HepG2 (cell line): Measurements from ENCODE around the gene FKBP5. TPM values are rescaled to one million over a fixed set of nuclear protein-coding genes. Genes with fewer than 3 reads are reported as not detected.

Source experiments
- ATAC-seq: fragments of 200-7000 bp; cut with Tn5 transposase; 3 replicates; pipeline ENCODE4 v1.9.1; 2020; ENCODE audit warnings: mild to moderate bottlenecking, moderate library complexity
- BruUV-seq: library from RNA; stranded (reverse); fragments of 400-500 nt; replicated peaks from 2 replicates; lab custom pipeline; 2021; lab: Mats Ljungman, UMichigan
- CTCF ChIA-PET: fragments of 300-600 bp; formaldehyde crosslinking; extraction: SDS; loops from one replicate; lab custom pipeline; 2021; ENCODE audit warnings: low total read pairs, inconsistent platforms, low intra/inter-chr PET ratio; lab: Yijun Ruan, JAX
- POLR2A ChIA-PET: fragments of 350-600 bp; sonication (Branson Sonifier 250); formaldehyde crosslinking; loops from one replicate; lab custom pipeline; 2020; ENCODE audit warnings: antibody characterized with exemption, inconsistent platforms; lab: Yijun Ruan, JAX
- DNase-seq: peaks from one replicate; pipeline ENCODE4 v3.0.0-alpha.2; 2015; ENCODE audit warnings: low spot score
- FAIRE-seq: peaks from 3 replicates; lab custom pipeline; 2011; peaks lifted over from hg19 to GRCh38; lab: Jason Lieb, UNC
- H2AFZ ChIP-seq: one replicate; pipeline ENCODE4 v1.6.1; 2011; ENCODE audit warnings: low read length, inconsistent platforms
- H3K27ac ChIP-seq: fragments of 300-600 bp; 3 replicates; pipeline ENCODE4 v1.8.0; 2011; ENCODE audit warnings: mixed run types, mild to moderate bottlenecking, mixed read lengths, low read length, inconsistent platforms; ENCODE audit not compliant: insufficient read depth; ENCODE audit errors: extremely low read length
- H3K27me3 ChIP-seq, 2 experiments: fragments of 200-600 bp in 1 of 2; 2 replicates in 1 of 2; 3 replicates in 1 of 2; pipeline versions ENCODE4 v1.6.0 to v1.8.0; 2011; ENCODE audit warnings: low read length in 2 of 2, mild to moderate bottlenecking in 2 of 2, moderate library complexity in 2 of 2, inconsistent platforms in 1 of 2; ENCODE audit not compliant: insufficient read depth in 2 of 2, control insufficient read depth in 1 of 2
- H3K36me3 ChIP-seq, 2 experiments: fragments of 200-600 bp in 1 of 2; replicated peaks in 1 of 2; 2 replicates in 1 of 2; 3 replicates in 1 of 2; pipeline versions ENCODE4 v1.5.1 to v1.8.0; 2011; ENCODE audit warnings: low read length in 2 of 2, inconsistent platforms in 1 of 2; ENCODE audit not compliant: insufficient read depth in 2 of 2, control insufficient read depth in 1 of 2
- H3K4me1 ChIP-seq: 2 replicates; pipeline ENCODE4 v1.5.1; 2012; ENCODE audit warnings: low read length, inconsistent platforms; ENCODE audit not compliant: insufficient read depth
- H3K4me2 ChIP-seq: 2 replicates; pipeline ENCODE4 v1.6.0; 2011; ENCODE audit warnings: low read depth, low read length, inconsistent platforms
- H3K4me3 ChIP-seq, 3 experiments: fragments of 200-600 bp in 1 of 3; sonication (generic), shearing (Covaris generic) in 1 of 3; replicated peaks in 1 of 3; 2 replicates each; pipeline ENCODE4 v1.5.1; 2011 to 2016; ENCODE audit warnings: low read length in 3 of 3, inconsistent platforms in 2 of 3, low read depth in 2 of 3, mild to moderate bottlenecking in 2 of 3, control low read depth in 1 of 3, mixed read lengths in 1 of 3; ENCODE audit not compliant: insufficient read depth in 1 of 3
- H3K79me2 ChIP-seq: one replicate; pipeline ENCODE4 v1.6.1; 2011; ENCODE audit warnings: low read length, inconsistent platforms; ENCODE audit not compliant: insufficient read depth
- H3K9ac ChIP-seq: 2 replicates; pipeline ENCODE4 v1.6.0; 2011; ENCODE audit warnings: mild to moderate bottlenecking, low read depth, low read length, inconsistent platforms; ENCODE audit not compliant: insufficient read depth
- H3K9me3 ChIP-seq: 2 replicates; pipeline ENCODE4 v1.5.1; 2012; ENCODE audit warnings: mild to moderate bottlenecking, low read length
- H4K20me1 ChIP-seq: 2 replicates; pipeline ENCODE4 v1.6.0; 2011; ENCODE audit warnings: inconsistent platforms, mild to moderate bottlenecking, low read length, moderate library complexity; ENCODE audit not compliant: insufficient read depth
- ASH2L ChIP-seq: fragments of 300-600, 200-600 bp; sonication (generic); IDR thresholded peaks from 2 replicates; pipeline ENCODE4 v1.7.0; 2017; ENCODE audit warnings: low read depth, mild to moderate bottlenecking, moderate library complexity, mixed read lengths, low read length; ENCODE audit not compliant: insufficient read length
- KAT8 ChIP-seq: IDR thresholded peaks from 2 replicates; pipeline ENCODE4 v1.6.1; 2016; ENCODE audit warnings: missing genetic modification reagents, missing compliant biosample characterization
- NFAT5 ChIP-seq: sonication (generic); formaldehyde crosslinking; IDR thresholded peaks from 2 replicates; pipeline ENCODE4 v1.4.0; 2020; ENCODE audit warnings: missing genetic modification reagents
- PAWR ChIP-seq: sonication (generic); formaldehyde crosslinking; IDR thresholded peaks from 2 replicates; pipeline ENCODE4 v1.4.0; 2020; ENCODE audit warnings: missing genetic modification reagents, mild to moderate bottlenecking, borderline replicate concordance
- ZNF335 ChIP-seq: sonication (generic); formaldehyde crosslinking; IDR thresholded peaks from 2 replicates; pipeline ENCODE4 v1.4.0; 2020; ENCODE audit warnings: missing genetic modification reagents
- ZNF720 ChIP-seq: sonication (generic); formaldehyde crosslinking; IDR thresholded peaks from 2 replicates; pipeline ENCODE4 v1.4.0; 2020; ENCODE audit warnings: missing genetic modification reagents
- ZNF761 ChIP-seq: sonication (generic); formaldehyde crosslinking; conservative IDR thresholded peaks from 2 replicates; pipeline ENCODE4 v1.4.0; 2020; ENCODE audit warnings: mild to moderate bottlenecking, missing genetic modification reagents
- ZNF782 ChIP-seq: sonication (generic); formaldehyde crosslinking; IDR thresholded peaks from 2 replicates; pipeline ENCODE4 v1.4.0; 2020; ENCODE audit warnings: missing genetic modification reagents, mild to moderate bottlenecking, borderline replicate concordance
- WGBS: methylation state at CpG from one replicate; pipeline ENCODE4 v1.1.6; 2017; ENCODE audit warnings: low lambda C conversion rate; 5-methylcytosine and 5-hydroxymethylcytosine counted together
- in situ Hi-C: cut with HindIII; loops from 2 replicates; pipeline ENCODE4 v1.10.0; 2017; ENCODE audit warnings: low pct_unique_long_range_greater_than_20kb; ENCODE audit not compliant: extremely low pct_ligation_motif_present
- intact Hi-C: fragments of 100-400 bp; cut with micrococcal nuclease; formaldehyde crosslinking; loops from one replicate; pipeline ENCODE4 v1.10.0; 2022; ENCODE audit not compliant: unreplicated experiment
- polyA plus RNA-seq, 8 experiments: library from polyadenylated mRNA; depleted of rRNA in 3 of 8; stranded (reverse) in 7 of 8; unstranded in 1 of 8; fragments of >200 nt; fragmentation: Illumina TruSeq in 4 of 8; extraction: Trizol in 4 of 8; gene quantifications; 2 replicates each; pipeline versions ENCODE4 v1.2.1 to v1.2.3, GENCODE V29; 2011 to 2016; ENCODE audit warnings: low read depth in 4 of 8, missing spikeins in 1 of 8, mixed read lengths in 1 of 8; ENCODE audit not compliant: insufficient read depth in 1 of 8
- total RNA-seq, 5 experiments: library from RNA; depleted of rRNA; stranded (reverse); fragments of >200 nt; fragmentation: Illumina TruSeq; extraction: Trizol; gene quantifications; 2 replicates each; pipeline ENCODE4 v1.2.3, GENCODE V29; 2016; ENCODE audit warnings: low read depth in 1 of 5
- TF ChIP-seq, protein P1 (sequence below): sonication (generic); formaldehyde crosslinking; IDR thresholded peaks from 2 replicates; pipeline ENCODE4 v1.5.0; 2020; ENCODE audit warnings: missing genetic modification reagents

Gene FKBP5
- total and polyA plus RNA-seq, 2 of the 13 experiments (the other 11 are each of a cell fraction or from before 2014, with no cell fraction given): 8.0 to 17.4 TPM

DNA sequence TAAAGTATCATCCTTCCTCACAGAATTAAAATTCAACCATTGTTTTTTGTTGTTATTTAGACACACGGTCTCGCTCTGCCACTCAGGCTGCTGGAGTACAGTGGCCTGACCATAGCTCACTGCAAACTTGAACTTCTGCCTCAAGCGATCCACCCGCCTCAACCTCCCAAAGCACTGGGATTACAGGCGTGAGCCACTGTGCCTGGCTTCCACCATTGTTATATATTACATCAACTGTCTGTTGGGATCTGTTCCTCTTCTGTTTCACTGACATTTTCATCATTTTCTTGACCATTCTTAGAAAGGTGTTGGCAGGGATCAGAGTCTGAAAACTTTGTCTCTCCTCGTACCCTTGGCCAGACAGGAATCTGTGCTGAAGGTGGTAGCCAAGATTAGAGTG is 154.7 kb downstream of the FKBP5 start (continued):
- TF ChIP-seq, protein P1, sequence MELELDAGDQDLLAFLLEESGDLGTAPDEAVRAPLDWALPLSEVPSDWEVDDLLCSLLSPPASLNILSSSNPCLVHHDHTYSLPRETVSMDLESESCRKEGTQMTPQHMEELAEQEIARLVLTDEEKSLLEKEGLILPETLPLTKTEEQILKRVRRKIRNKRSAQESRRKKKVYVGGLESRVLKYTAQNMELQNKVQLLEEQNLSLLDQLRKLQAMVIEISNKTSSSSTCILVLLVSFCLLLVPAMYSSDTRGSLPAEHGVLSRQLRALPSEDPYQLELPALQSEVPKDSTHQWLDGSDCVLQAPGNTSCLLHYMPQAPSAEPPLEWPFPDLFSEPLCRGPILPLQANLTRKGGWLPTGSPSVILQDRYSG: no peak
- TF ChIP-seq, all 625 proteins: peak for 0

- 33% methylated on average over 4 of the region's 4 CpGs for WGBS
- in situ Hi-C loops: no loop called here
- POLR2A ChIA-PET: no interaction called here
Observed at GRCh38 chr6:35532126-35532525, 156.6 kb downstream of the FKBP5 start.

More at GRCh38 chr6:35532126-35532525, 156.6 kb downstream of the FKBP5 start:
- intact Hi-C loops: no loop called here
- Histone ChIP-seq H3K79me2 (no peaks in the 10 kb centered on the region), H3K9ac (no peak overlapping the region), H3K27me3 (peaks cover 2 to 33% of the 10 kb centered on the region in 2 experiments; a peak in 1 of 5 replicates), H3K27ac (no peak overlapping the region), H3K4me3 (no peak overlapping the region), H2AFZ (no peak overlapping the region), H3K36me3 (no peaks in the 10 kb centered on the region), H3K9me3 (no peaks in the 10 kb centered on the region), H3K4me2 (no peak overlapping the region), H4K20me1 (no peaks in the 10 kb centered on the region), H3K4me1 (no peaks in the 10 kb centered on the region)
- no peak for TF ChIP-seq ZNF782 (CRISPR knock-in tag)
- TF ChIP-seq KAT8 (CRISPR knock-in tag): no peak
- TF ChIP-seq ASH2L: no peak
- TF ChIP-seq ZNF761 (CRISPR knock-in tag): no peak
- no peak for TF ChIP-seq ZNF335 (CRISPR knock-in tag)
- TF ChIP-seq PAWR: no peak
- TF ChIP-seq ZNF720: no peak
- no peak for TF ChIP-seq NFAT5 (CRISPR knock-in tag)
- no peak for ATAC-seq
- no peak for FAIRE-seq
- no peak for DNase-seq
- no TSS peak for BruUV-seq
- CTCF ChIA-PET: no interaction called here
